GM21447 (cell line): ENCODE data around the gene F5.
"Not testable (repeated sequence)": the region's sequence is repeated elsewhere in the genome, so short reads cannot be mapped to it uniquely, and the experiment has no call there.

ENCODE experiments used
- ATAC-seq: cut with Tn5 transposase; IDR thresholded peaks from one replicate; pipeline ENCODE4 v1.9.1; 2021; ENCODE audit not compliant: unreplicated experiment

Gene F5

DNA sequence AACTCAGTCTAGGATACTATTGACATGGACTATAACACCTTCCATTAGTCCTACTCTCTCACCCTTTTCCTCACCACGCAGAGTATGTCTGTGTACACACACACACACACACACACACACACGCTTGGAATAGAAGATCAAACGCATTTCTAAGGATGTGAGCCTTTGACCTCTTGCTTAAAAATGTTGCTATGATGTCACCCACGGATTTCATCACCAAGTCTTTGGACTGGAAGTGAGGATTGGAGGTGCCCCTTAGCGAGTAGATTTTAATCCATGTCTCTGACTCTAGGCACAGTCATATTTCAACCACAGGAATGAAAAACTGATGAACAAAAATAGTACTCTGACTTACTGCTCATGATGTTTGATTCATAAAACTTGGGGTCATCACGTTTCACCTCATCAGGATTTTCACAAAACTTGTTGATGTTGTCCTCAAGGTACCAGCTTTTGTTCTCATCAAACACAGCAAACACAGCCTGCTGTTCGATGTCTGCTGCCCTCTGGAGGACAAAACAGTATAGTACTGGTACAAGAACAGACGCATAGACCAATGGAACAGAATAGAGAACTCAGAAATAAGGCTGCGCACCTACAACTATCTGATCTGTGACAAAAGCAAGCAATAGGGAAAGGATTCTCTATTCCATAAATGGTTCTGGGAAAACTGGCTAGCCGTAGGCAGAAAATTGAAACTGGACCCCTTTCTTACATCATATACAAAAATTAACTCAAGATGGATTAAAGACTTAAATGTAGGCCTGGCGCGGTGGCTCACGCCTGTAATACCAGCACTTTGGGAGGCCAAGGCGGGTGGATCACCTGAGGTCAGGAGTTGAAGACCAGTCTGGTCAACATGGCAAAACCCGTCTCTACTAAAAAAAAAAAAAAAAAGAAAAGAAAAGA, 39.9 kb downstream of the F5 start:
- no peak for ATAC-seq

DNA sequence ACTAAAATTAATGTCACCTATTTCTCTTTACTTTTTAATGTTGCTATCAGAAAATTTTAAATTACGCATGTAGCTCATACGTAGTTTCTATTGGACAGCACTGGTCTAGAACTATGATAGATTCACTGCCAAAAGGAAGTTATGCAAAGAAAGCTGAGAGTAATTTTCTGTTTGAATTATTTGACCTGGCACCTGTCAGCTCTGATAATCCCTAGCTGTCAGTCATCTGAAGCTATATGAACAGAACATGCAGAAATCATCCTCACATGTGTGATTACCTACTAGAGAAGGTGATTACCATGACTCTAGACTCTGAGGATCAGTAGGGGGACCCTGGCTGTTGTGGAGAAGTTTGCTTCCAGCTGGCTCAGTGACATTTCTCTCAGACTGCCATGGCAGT, 40.8 kb downstream of the F5 start:
- no peak for ATAC-seq

DNA sequence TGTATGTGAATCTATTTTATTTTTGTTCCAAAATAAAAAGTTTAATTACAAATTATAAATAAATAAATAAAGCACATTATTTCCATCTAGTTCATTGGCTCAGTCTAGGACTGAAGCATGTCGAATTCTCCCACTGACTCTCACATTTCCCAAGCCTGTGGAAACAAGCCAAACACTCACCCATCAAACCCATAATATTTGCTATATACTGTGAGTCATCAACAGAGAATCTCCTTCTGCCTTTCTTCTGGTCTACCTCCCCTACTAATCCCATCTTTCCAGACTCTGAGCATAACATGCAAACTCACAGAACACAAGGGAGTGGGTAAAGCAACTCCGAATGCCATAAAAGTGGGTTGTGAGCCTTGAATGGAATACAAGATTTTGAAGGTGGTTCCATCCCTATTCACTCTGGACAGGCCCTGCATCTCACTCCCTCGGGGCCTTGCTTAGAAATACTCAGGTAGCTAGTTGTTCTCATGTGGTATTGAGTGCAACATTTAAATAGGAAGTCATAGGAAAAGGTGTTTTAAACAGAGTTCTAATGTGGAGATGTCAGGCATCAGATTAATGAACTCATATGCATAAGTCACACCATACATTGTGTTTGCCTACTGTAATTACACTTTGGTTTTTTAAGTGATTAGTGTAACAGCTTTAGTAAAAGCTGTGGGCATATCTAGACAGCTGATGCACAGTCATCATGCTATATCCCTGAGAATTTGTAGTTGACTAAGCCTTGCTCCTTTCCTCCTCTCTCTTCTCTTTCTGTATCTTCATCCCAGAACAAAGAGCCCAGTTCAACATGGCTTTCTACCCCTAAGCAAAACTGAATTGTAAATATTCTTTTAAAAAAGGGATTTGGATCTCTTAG, 47.0 kb downstream of the F5 start:
- ATAC-seq: no peak

DNA sequence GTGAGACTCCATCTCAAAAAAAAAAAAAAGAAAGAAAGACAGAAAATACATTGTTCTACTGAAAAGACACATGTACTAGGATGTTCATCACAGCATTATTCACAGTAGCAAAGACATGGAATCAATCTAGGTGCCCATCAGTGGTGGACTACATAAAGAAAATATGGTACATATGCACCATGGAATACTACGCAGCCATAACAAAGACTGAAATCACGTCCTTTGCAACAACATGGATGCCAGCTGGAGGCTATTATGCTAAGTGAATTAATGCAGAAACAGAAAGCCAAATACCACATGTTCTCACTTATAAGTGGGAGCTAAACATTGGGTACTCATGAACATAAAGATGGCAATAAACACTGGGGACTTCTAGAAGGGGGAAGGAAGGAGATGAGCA, 51.6 kb downstream of the F5 start:
- ATAC-seq: no peak

DNA sequence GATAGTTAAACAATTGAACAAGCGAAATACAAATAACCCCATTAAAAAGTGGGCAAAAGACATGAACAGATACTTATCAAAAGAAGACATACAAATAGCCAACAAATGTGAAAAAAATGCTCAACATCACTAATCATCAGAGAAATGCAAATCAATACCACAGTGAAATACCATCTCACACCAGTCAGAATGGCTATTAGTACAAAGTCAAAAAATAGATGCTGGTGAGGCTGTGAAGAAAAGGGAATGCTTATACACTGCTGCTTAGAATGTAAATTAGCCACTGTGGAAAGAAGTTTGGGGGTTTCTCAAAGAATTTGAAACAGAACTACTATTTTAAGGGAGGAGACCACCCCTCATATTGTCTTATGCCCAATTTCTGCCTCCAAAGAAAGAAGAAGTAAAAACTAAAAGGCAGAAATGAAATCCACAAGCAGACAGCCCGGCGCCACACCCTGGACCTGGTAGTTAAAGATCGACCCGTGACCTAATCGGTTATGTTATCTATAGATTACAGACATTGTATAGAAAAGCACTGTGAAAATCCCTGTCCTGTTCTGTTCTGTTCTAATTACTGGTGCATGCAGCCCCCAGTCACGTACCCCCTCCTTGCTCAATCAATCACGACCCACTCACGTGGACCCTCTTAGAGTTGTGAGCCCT, 52.6 kb downstream of the F5 start:
- ATAC-seq: not testable (repeated sequence)

DNA sequence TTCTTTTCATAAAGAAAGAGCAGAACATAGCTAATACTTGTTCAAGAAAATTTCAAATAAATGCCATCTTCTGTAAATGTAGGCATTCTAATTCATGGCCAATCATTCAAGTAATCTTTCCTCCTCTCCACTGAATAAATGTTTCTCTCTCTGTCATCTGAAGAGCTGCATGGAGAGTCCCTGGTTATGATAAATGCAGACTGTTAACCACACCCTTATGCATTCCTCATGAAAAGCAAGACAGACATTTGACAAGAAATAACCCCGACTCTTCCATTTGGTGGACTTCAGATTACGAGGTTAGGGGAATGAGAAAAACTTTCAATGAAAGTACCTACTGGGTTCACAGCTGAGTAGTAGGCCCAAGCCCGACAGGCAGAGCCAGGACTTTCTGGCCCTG, 55.8 kb downstream of the F5 start:
- ATAC-seq: no peak

DNA sequence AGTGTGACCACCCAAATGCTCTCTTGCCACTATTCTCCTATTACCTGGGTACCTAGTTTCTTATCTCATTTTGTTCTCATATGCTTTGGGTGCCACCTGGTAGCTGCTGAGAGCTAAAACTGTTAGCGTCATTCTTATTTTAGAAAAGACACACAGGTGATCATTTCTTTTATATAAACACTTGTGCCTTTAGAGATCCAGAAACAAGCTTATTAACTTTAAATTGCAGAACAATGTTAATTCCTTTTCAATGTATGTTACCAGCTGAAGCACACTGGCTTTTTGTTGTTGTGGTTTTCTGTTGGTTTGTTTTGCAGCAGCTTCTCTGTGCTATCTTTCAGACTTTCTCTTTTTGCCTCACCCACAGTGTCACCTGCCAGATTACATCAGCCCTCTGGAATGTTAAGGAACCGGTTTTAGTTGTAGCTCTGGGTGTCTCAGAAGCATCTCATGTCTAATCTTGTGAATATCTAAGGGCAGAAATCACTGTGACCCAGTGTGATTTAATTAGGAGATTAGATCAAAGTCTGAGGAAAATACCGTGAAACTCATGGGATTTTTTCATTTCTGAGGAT, 57.1 kb downstream of the F5 start:
- ATAC-seq: no peak

DNA sequence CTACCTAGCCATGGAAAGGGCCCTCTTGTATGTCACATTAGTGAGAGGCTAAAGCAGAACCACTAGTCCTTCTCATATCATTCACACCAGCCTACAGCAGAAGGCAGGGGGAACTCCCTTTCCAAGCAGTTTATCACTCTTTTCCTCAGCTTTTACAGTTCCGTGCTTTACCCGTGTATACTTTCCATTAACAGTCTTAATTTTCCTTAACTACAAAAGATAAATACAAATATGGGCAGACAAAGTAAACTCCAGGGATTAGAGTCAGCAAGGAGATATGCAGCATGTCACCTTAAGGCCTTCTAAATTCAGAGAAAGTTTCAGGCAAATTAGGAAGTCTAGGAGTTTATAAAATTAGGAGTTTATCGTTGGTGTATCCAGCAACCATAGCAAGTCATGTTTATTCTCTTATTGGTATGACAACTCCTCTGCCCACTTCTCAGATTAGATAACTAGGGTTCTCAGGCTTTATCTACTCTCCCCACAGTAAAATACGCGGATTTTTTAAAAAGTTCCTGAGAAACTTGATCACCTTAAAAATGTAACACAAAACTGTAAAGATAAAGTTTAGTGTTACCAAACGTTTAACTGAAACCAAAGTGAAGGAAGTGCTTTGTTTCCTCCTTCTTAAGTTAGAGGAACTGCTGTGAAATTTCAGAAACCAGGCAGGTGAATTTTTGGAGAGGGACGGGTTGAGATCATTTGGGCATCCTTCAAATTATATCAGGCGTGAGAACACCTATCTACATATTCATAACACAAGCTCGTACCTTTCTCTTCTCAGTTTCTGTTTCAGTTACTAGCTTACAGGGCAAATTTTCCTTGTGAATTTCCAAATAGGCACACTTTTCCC, 57.8 kb downstream of the F5 start:
- peak; percentile 51 for ATAC-seq

DNA sequence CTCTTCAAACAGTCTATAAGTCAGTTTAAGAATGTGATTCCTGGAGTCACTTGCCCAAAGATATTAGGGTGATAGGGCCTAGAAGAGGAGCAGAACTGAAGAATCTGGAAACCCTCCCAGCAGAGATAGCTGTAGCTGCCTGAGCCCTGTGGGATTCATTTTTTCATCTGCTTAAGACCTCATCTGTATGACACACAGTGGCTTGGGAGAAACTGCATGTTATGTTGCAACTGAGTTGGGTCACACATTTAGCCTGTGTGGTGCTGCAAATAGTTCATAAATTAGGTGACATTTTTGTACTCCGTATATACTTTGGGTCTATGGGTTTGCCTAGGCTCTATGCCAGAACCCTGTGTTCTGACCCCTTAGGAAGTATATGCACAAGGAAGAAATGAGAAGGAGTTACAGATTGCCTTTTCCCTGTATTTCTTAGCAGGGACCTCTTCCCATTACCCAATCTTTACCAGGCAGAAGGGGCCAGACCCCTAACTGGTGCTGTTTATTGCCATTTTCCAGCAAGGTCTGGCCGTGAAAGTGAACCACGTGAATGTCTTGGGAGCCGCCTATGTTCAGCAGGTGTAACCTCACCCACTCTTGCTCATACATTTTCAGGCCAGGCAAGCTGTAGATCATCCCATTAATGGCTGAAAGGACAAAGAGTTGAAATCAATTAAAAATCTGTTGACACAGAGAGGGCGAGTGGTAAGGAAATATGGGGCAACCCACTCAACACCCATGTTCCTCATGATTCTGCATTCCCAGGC, 58.6 kb downstream of the F5 start:
- ATAC-seq: no peak

DNA sequence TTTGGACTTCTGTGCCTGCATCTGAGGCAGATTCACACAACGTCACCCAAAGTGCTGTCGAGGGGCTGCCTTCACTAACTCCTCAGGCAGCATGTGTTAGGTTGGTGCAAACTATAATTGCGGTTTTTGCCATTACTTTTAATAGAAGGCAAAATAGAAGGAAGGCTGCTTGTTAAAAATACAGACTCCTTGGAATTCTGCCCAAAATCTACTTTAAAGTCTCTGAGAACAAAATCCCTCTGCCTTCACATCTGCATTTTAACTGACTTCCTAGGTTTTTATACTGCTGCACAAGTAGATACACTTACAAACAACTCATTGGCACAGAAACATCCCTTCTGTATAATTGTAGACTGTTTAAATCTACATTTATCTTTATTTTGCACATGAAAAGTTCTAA, 59.3 kb downstream of the F5 start:
- no peak for ATAC-seq

DNA sequence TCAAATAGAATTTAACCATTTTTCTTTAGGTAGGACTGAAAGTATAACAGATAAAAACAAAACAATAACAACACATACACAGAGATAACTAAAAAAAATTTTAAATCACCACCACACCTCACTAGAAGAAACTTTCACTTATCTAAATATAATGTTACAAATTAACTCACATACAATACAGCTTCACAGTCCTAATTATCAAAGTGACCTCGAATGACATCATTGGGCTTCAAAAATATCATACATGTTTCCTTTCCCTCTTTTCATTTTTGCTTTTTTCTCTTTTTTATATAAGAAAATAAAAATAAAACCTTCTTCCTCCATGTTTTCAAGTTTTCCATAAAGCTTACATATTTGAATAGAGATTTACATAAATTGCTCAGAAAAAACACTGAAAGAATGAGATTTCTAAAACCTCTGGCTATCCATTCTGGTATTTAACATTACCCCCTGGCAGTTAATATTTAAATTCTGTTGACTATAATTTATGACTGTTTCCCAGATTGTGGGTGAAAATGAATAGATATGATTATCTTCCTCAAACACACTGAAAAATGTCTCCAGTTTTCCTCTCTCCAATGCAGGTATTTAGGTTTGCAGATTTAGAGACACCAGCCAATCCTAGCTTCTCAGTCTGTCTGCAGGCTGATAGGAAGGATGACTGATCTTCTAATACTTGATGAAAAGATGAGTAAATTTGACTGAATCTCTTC, 60.0 kb downstream of the F5 start:
- ATAC-seq: no peak

DNA sequence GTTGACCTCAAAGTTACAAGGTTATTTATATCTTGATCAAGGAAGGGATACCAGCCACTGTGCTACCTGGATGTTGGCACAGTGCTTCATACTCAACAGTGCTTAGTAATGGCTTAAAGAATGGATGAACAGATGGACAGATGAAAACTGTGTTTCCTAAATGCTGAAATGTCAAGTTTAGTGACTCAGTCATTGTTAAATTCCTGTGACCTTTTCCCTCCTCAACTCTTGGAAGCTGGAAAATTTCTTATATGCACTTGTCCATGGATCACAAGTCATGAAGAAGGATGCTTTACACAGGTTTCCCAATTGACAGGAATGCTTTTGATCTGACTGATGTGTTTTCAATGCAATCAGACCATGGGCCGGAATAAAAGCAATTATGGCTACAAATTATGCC, 60.9 kb downstream of the F5 start:
- no peak for ATAC-seq

DNA sequence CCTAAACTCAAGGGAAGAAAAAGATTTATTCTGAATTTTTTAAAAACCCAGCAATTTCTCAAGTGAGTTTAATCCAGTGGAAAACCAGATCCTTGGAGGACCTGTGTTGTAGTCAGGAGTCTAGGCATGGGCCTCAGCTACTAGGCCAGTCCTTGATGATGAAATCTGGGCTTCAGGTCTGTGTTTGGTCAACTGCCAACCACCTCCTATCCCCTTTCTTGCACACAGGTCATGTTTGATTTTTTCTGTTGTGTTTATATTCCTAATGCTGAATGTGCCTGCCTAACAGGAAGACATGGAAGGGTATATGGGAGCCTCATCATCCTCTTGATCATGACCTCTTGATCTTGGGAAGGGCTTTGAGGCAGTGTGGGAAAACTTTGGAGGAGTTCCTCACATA, 62.4 kb downstream of the F5 start:
- no peak for ATAC-seq

DNA sequence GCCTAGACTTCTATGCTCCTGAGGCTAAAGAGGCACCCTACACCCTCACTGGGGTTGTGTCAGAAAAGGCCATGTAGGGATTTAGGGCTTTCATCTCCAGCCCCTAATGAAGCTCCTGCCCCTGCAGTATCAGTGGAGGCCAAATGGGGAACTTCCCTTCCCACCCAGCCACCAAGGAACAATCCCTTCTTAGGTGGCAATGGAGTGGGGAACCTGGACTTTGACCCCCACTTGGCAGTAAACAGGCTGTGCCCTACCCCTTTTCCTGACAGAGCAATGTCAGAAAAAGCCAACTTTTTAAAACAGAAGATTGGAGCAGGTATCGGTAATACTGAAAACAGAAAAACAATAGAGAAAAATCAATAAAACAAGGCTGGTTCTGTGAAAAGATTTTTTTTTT, 65.1 kb downstream of the F5 start:
- no peak for ATAC-seq

DNA sequence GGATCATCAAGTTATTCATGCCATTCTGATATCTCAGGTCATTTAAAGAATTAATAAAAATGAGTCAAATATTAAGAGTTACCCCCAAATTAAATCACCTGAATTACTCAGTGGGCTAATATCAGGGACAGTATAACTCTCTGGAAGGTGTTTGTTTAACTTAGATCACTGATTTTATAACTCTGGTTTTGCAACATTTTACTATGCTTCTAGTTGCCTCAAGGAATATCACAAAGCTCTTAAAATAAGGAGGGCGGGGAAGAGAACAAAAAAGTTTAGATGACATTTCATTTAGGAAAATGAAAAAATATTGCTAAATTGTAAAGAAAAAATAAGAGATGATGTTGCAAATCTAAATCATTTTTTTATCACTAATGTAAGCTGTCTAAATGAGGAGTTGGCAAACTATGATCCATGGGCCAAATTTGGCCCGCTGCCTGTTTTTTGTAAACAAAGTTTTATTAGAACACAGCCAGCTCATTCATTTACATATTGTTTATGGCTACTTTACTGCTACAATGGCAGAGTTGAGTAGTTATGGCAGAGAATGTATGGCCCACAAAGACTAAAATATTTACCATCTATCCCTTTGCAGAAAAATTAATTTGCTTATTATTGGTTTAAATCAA, 68.6 kb downstream of the F5 start:
- no peak for ATAC-seq

DNA sequence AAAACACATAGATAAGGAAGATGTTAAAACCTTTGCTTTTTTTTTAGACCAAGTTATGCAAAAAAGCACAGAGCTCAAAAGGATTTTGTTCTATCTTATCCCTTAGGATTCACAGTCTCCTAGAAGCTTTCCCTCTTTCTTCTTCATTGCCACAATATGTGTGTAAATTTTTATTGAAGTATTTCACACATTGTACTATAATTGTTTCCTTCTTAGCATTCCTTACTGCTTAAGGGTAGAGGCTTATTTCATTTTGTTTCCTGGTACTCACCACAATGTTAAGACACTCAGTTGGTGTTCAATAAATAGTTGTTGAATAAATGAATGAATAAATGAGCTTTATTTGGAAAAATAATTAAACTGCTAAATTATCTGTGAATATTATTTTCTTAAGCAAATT, 70.6 kb downstream of the F5 start:
- ATAC-seq: no peak

DNA sequence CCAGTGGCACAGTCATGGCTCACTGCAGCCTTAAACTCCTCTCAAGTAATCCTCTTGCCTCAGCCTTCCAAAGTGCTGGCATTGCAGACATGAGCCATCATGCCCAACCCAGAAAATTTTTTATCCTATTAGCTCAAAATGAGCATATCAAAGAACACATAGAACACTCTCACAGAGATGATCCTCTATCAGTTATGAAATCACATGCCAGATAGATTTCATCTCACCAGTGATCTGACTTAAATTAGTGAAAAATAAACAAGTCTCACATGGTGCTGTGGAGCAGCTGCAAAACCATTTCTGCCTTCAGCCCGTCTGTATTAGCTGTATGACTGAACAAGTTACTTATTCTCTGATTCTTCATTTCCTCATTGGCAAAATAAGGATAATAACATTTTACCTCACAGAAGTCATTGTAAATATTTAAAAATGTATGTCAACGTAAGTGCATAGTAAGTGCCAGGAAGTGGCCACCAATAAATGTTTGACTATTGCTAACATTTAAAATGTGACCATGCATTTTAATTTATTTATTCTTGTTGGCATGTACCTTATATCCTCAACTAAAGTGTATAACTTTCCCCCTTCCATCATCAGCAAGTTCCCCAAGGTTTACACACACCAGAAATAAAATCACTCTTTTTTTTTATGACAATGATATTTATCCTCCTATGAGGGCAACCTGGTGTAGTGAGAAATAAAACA, 71.6 kb downstream of the F5 start:
- no peak for ATAC-seq

DNA sequence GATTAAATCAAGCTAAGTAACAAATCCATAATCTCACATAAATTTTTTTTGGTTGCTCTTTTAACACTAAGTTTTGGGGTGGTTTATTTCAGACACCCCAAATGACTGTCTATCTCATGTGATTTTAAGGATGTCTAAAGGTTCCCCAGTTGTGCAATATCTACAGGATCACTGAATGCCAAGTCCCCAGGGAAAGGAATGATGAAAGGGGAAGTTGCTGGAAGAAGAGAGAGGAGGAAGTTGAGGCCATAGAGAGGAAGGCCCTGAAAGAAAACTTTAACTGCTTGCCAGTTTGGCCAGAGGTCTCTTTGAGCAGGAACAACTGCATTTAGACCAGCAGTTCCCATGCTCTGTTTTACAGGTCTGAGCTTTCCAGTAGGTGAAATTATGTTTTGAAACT, 73.1 kb downstream of the F5 start:
- ATAC-seq: no peak
